Measurements from ENCODE around the gene CUEDC1. TPM values are rescaled to one million over a fixed set of nuclear protein-coding genes. Genes with fewer than 3 reads are reported as not detected.

Gene CUEDC1
- total and polyA plus RNA-seq, 2 of the 4 experiments (the other 2 are of a cell fraction) = 4.1 to 21.2 TPM

DNA sequence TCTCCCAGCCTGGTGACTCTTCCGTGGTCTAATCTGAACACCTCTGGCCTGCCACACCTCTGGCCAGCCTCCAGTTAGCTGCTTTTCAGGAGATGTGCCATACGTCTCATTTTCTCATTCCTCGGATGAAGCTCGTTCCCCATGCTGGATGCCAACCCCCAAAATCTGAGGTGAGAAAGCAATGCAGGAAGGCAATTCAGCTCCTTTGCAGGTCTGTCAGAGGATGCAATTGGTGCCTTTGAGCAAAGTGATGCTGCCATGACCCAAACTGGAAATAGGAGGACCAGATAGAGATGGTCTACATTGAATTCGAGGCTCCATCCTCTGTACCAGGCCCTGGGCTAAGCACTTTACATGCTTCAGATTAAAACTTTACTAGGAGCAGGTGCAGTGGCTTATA lies 11.0 kb upstream of the CUEDC1 start:
- Histone ChIP-seq H3K79me1 (ENCODE audit: low read depth in 1 of 2, low read length in 2 of 2) (0 out of 4 replicates have a peak, but pooled peaks cover 0 to 3% of the 10 kb centered on the region in 2 experiments), H4K20me1 (ENCODE audit: insufficient read depth, low read length) (0 out of 2 replicates have a peak, but pooled peaks cover 4% of the 10 kb centered on the region), H3K9me3 (ENCODE audit: control insufficient read depth, insufficient read depth, low read length) (no peaks in the 10 kb centered on the region), H2BK120ac (ENCODE audit: low read depth, low read length) (no peak overlapping the region), H3K23ac (ENCODE audit: low read depth, low read length) (no peak overlapping the region), H2AK9ac (replicated peaks; ENCODE audit: low read depth, low read length, poor library complexity) (peak overlapping the region; percentile 33), H3K27ac (ENCODE audit: insufficient read depth, low read length) (no peak overlapping the region), H4K8ac (ENCODE audit: low read depth in 2 of 2, low read length in 2 of 2) (no peak overlapping the region), H2AK5ac (ENCODE audit: low read depth, low read length) (no peak overlapping the region), H3K27me3 (ENCODE audit: control insufficient read depth, insufficient read depth, low read length) (no peaks in the 10 kb centered on the region), H3K4me2 (ENCODE audit: low read depth, low read length) (no peak overlapping the region), H3K9ac (ENCODE audit: low read depth, low read length) (no peak overlapping the region), H3K36me3 (ENCODE audit: control insufficient read depth, insufficient read depth, low read length) (no peaks in the 10 kb centered on the region), H3K4me3 (ENCODE audit: insufficient read depth, low read depth, low read length) (no peak overlapping the region), H2BK5ac (ENCODE audit: low read depth, low read length, poor library complexity, severe bottlenecking) (no peak overlapping the region), H3K18ac (ENCODE audit: low read depth, low read length) (no peak overlapping the region), H3K4ac (ENCODE audit: low read depth, low read length) (no peak overlapping the region), H2BK20ac (ENCODE audit: low read depth, low read length) (no peak overlapping the region), H3K56ac (ENCODE audit: extremely low read depth, insufficient read depth, low read length) (no peak overlapping the region), H3K4me1 (ENCODE audit: control insufficient read depth, insufficient read depth, low read length) (no peaks in the 10 kb centered on the region), H2AFZ (replicated peaks; ENCODE audit: low read length, poor library complexity) (no peak overlapping the region), H3K14ac (replicated peaks; ENCODE audit: low read depth, low read length) (no peak overlapping the region), H2BK15ac (ENCODE audit: low read depth, low read length) (no peak overlapping the region), H3K9me1 (ENCODE audit: insufficient read depth, low read length) (no peaks in the 10 kb centered on the region), H4K5ac (ENCODE audit: low read depth, low read length) (no peak overlapping the region), H4K91ac (ENCODE audit: insufficient read depth, low read depth, low read length) (no peak overlapping the region)
- no TSS peak for BruUV-seq (replicated peaks)
- no peak for ATAC-seq (ENCODE audit: low read depth)
- no peak for DNase-seq
- TF ChIP-seq MXI1 (IDR thresholded peaks at IDR 0.05; ENCODE audit: borderline replicate concordance, low read depth, low read length) = no peak
- TF ChIP-seq CHD1 (IDR thresholded peaks at IDR 0.05; ENCODE audit: low read depth, low read length) = no peak
- no peak for TF ChIP-seq BHLHE40 (IDR thresholded peaks at IDR 0.05; ENCODE audit: low read depth, low read length)
- no peak for TF ChIP-seq POLR2A (IDR thresholded peaks at IDR 0.05; ENCODE audit: low read depth, low read length)
- no peak for TF ChIP-seq RCOR1 (IDR thresholded peaks at IDR 0.05; ENCODE audit: insufficient replicate concordance, low read length)
- no peak for TF ChIP-seq NFE2L2 (IDR thresholded peaks at IDR 0.05; ENCODE audit: low read depth, low read length)
- no peak for TF ChIP-seq FOS (IDR thresholded peaks at IDR 0.05; ENCODE audit: low read depth, low read length)
- no peak for TF ChIP-seq MAZ (IDR thresholded peaks at IDR 0.05; ENCODE audit: borderline replicate concordance, low read depth, low read length)
- TF ChIP-seq, protein P1, sequence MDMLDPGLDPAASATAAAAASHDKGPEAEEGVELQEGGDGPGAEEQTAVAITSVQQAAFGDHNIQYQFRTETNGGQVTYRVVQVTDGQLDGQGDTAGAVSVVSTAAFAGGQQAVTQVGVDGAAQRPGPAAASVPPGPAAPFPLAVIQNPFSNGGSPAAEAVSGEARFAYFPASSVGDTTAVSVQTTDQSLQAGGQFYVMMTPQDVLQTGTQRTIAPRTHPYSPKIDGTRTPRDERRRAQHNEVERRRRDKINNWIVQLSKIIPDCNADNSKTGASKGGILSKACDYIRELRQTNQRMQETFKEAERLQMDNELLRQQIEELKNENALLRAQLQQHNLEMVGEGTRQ (IDR thresholded peaks at IDR 0.05; ENCODE audit: low read depth, low read length) = no peak
- no peak for TF ChIP-seq SMC3 (IDR thresholded peaks at IDR 0.05; ENCODE audit: low read depth, low read length)
- no peak for TF ChIP-seq CEBPB (IDR thresholded peaks at IDR 0.05; ENCODE audit: low read depth, low read length)
- TF ChIP-seq RAD21 (IDR thresholded peaks at IDR 0.05; ENCODE audit: low read length) = no peak
- TF ChIP-seq MAFK (IDR thresholded peaks at IDR 0.05; ENCODE audit: low read depth, low read length) = no peak
- TF ChIP-seq, protein P2, sequence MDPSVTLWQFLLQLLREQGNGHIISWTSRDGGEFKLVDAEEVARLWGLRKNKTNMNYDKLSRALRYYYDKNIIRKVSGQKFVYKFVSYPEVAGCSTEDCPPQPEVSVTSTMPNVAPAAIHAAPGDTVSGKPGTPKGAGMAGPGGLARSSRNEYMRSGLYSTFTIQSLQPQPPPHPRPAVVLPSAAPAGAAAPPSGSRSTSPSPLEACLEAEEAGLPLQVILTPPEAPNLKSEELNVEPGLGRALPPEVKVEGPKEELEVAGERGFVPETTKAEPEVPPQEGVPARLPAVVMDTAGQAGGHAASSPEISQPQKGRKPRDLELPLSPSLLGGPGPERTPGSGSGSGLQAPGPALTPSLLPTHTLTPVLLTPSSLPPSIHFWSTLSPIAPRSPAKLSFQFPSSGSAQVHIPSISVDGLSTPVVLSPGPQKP (IDR thresholded peaks at IDR 0.05; ENCODE audit: borderline replicate concordance, low read depth, low read length) = no peak
- TF ChIP-seq, protein P3, sequence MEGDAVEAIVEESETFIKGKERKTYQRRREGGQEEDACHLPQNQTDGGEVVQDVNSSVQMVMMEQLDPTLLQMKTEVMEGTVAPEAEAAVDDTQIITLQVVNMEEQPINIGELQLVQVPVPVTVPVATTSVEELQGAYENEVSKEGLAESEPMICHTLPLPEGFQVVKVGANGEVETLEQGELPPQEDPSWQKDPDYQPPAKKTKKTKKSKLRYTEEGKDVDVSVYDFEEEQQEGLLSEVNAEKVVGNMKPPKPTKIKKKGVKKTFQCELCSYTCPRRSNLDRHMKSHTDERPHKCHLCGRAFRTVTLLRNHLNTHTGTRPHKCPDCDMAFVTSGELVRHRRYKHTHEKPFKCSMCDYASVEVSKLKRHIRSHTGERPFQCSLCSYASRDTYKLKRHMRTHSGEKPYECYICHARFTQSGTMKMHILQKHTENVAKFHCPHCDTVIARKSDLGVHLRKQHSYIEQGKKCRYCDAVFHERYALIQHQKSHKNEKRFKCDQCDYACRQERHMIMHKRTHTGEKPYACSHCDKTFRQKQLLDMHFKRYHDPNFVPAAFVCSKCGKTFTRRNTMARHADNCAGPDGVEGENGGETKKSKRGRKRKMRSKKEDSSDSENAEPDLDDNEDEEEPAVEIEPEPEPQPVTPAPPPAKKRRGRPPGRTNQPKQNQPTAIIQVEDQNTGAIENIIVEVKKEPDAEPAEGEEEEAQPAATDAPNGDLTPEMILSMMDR (conservative IDR thresholded peaks at IDR 0.05; ENCODE audit: low read depth, low read length) = no peak
- TF ChIP-seq RFX5 (IDR thresholded peaks at IDR 0.05; ENCODE audit: low read depth, low read length) = no peak
- intact Hi-C loops (cut with micrococcal nuclease) = no loop called here
- 95% methylated on average over 4 of the region's 5 CpGs; no CpG with 5 or more reads in 1 of the 2 experiments for WGBS, 2 experiments (ENCODE audit: extremely low coverage in 2 of 2, insufficient read length in 1 of 2)
- in situ Hi-C loops (cut with MboI; ENCODE audit: low sequenced_read_pairs) = no loop called here
- dilution Hi-C loops (cut with HindIII; ENCODE audit: low sequenced_read_pairs, unreplicated experiment) = no loop called here
- POLR2A ChIA-PET (ENCODE audit: unreplicated experiment) = no interaction called here
- CTCF ChIA-PET = no interaction called here

Data from IMR-90 (cell line).